ENCODE measurements around the gene SLC7A6. TPM values are rescaled to one million over a fixed set of nuclear protein-coding genes. Genes with fewer than 3 reads are reported as not detected.

SLC7A6 gene
- total and polyA plus RNA-seq, 2 of the 13 experiments (the other 11 are each of a cell fraction or from before 2014, with no cell fraction given): 35.8 to 70.8 TPM

DNA sequence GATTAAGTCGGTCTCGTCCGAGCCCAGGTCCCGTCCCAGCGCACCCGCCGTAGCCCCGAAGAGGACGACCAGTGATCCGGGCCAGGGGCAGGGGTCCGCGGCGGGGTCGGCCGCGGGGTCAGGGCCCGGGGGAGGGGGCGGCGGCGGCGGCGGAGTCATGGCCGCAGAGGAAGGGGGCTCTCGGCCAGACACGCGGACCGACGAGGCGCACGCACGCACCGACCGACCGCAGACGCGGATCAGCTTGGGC lies 28.5 kb upstream of the SLC7A6 start, which contains the start of gene ESRP2 (continued):
- TF ChIP-seq, protein P1, sequence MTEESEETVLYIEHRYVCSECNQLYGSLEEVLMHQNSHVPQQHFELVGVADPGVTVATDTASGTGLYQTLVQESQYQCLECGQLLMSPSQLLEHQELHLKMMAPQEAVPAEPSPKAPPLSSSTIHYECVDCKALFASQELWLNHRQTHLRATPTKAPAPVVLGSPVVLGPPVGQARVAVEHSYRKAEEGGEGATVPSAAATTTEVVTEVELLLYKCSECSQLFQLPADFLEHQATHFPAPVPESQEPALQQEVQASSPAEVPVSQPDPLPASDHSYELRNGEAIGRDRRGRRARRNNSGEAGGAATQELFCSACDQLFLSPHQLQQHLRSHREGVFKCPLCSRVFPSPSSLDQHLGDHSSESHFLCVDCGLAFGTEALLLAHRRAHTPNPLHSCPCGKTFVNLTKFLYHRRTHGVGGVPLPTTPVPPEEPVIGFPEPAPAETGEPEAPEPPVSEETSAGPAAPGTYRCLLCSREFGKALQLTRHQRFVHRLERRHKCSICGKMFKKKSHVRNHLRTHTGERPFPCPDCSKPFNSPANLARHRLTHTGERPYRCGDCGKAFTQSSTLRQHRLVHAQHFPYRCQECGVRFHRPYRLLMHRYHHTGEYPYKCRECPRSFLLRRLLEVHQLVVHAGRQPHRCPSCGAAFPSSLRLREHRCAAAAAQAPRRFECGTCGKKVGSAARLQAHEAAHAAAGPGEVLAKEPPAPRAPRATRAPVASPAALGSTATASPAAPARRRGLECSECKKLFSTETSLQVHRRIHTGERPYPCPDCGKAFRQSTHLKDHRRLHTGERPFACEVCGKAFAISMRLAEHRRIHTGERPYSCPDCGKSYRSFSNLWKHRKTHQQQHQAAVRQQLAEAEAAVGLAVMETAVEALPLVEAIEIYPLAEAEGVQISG (CRISPR knock-in tag; IDR thresholded peaks at IDR 0.05): peak; percentile 20; the same call in 1 of the 2 replicates
- TF ChIP-seq ZNF563 (CRISPR knock-in tag; IDR thresholded peaks at IDR 0.05) (0 out of 2 replicates have a peak, but pooled peaks have one; percentile 56), GABPA (IDR thresholded peaks at IDR 0.05; ENCODE audit: low read depth, low read length) (no peak), GABPA (CRISPR knock-in tag; IDR thresholded peaks at IDR 0.05; ENCODE audit: low read depth) (no peak), PCBP1 (IDR thresholded peaks at IDR 0.05; ENCODE audit: borderline replicate concordance, low read depth, low read length) (no peak), CENPT (CRISPR knock-in tag; IDR thresholded peaks at IDR 0.05; ENCODE audit: low read depth) (0 out of 2 replicates have a peak, but pooled peaks have one; percentile 61), PAWR (CRISPR knock-in tag; IDR thresholded peaks at IDR 0.05; ENCODE audit: borderline replicate concordance) (no peak), SKI (IDR thresholded peaks at IDR 0.05; ENCODE audit: partially characterized antibody) (no peak), HOXA3 (CRISPR knock-in tag; IDR thresholded peaks at IDR 0.05) (peak; percentile 62; the same call in 1 of the 2 replicates), POLR2A (IDR thresholded peaks at IDR 0.05; ENCODE audit: insufficient read depth in 1 of 2, low read depth in 2 of 2, low read length in 2 of 2) (0 out of 4 replicates have a peak, but pooled peaks of 1 of the 2 experiments have one; percentile 3), SMAD3 (CRISPR knock-in tag; IDR thresholded peaks at IDR 0.05) (peak; percentile 25), ZNF674 (CRISPR knock-in tag; IDR thresholded peaks at IDR 0.05; ENCODE audit: low read depth) (no peak), JARID2 (CRISPR knock-in tag; IDR thresholded peaks at IDR 0.05; ENCODE audit: insufficient replicate concordance) (no peak), YEATS4 (CRISPR knock-in tag; IDR thresholded peaks at IDR 0.05; ENCODE audit: borderline replicate concordance) (no peak; the same call in 1 of the 2 replicates), ZNF841 (CRISPR knock-in tag; IDR thresholded peaks at IDR 0.05; ENCODE audit: borderline replicate concordance) (no peak)
- TF ChIP-seq, protein P2, sequence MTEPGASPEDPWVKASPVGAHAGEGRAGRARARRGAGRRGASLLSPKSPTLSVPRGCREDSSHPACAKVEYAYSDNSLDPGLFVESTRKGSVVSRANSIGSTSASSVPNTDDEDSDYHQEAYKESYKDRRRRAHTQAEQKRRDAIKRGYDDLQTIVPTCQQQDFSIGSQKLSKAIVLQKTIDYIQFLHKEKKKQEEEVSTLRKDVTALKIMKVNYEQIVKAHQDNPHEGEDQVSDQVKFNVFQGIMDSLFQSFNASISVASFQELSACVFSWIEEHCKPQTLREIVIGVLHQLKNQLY (CRISPR knock-in tag; IDR thresholded peaks at IDR 0.05): no peak
- TF ChIP-seq, protein P3, sequence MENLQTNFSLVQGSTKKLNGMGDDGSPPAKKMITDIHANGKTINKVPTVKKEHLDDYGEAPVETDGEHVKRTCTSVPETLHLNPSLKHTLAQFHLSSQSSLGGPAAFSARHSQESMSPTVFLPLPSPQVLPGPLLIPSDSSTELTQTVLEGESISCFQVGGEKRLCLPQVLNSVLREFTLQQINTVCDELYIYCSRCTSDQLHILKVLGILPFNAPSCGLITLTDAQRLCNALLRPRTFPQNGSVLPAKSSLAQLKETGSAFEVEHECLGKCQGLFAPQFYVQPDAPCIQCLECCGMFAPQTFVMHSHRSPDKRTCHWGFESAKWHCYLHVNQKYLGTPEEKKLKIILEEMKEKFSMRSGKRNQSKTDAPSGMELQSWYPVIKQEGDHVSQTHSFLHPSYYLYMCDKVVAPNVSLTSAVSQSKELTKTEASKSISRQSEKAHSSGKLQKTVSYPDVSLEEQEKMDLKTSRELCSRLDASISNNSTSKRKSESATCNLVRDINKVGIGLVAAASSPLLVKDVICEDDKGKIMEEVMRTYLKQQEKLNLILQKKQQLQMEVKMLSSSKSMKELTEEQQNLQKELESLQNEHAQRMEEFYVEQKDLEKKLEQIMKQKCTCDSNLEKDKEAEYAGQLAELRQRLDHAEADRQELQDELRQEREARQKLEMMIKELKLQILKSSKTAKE (CRISPR knock-in tag; IDR thresholded peaks at IDR 0.05; ENCODE audit: borderline replicate concordance): 0 out of 2 replicates have a peak, but pooled peaks have one; percentile 4
- TF ChIP-seq, protein P4, sequence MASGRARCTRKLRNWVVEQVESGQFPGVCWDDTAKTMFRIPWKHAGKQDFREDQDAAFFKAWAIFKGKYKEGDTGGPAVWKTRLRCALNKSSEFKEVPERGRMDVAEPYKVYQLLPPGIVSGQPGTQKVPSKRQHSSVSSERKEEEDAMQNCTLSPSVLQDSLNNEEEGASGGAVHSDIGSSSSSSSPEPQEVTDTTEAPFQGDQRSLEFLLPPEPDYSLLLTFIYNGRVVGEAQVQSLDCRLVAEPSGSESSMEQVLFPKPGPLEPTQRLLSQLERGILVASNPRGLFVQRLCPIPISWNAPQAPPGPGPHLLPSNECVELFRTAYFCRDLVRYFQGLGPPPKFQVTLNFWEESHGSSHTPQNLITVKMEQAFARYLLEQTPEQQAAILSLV (CRISPR knock-in tag; IDR thresholded peaks at IDR 0.05; ENCODE audit: borderline replicate concordance): 0 out of 2 replicates have a peak, but pooled peaks have one; percentile 22
- TF ChIP-seq, protein P5, sequence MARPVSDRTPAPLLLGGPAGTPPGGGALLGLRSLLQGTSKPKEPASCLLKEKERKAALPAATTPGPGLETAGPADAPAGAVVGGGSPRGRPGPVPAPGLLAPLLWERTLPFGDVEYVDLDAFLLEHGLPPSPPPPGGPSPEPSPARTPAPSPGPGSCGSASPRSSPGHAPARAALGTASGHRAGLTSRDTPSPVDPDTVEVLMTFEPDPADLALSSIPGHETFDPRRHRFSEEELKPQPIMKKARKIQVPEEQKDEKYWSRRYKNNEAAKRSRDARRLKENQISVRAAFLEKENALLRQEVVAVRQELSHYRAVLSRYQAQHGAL (CRISPR knock-in tag; IDR thresholded peaks at IDR 0.05; ENCODE audit: not compliant biosample characterization): peak; percentile 25
- TF ChIP-seq, protein P6, sequence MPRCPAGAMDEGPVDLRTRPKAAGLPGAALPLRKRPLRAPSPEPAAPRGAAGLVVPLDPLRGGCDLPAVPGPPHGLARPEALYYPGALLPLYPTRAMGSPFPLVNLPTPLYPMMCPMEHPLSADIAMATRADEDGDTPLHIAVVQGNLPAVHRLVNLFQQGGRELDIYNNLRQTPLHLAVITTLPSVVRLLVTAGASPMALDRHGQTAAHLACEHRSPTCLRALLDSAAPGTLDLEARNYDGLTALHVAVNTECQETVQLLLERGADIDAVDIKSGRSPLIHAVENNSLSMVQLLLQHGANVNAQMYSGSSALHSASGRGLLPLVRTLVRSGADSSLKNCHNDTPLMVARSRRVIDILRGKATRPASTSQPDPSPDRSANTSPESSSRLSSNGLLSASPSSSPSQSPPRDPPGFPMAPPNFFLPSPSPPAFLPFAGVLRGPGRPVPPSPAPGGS (CRISPR knock-in tag; IDR thresholded peaks at IDR 0.05): no peak
